ENCODE results near the gene COL20A1. TPM values are rescaled to one million over a fixed set of nuclear protein-coding genes. Genes with fewer than 3 reads are reported as not detected.

COL20A1 gene
- total and polyA plus RNA-seq, 2 donors (not counting 1 experiment from before 2014, with no cell fraction given): not detected

- Histone ChIP-seq H3K79me2 (ENCODE audit: control insufficient read depth, insufficient read depth, low read length) (no peaks in the 10 kb centered on the region), H2AFZ (ENCODE audit: low read length) (no peak overlapping the region), H3K27me3 (ENCODE audit: control insufficient read depth, insufficient read depth, low read length) (no peaks in the 10 kb centered on the region), H4K20me1 (ENCODE audit: control insufficient read depth, extremely low read depth, insufficient read depth, low read length) (no peaks in the 10 kb centered on the region), H3K9me3 (ENCODE audit: control insufficient read depth, insufficient read depth, low read depth, low read length) (no peaks in the 10 kb centered on the region), H3K27ac (ENCODE audit: insufficient read depth, low read length) (no peak overlapping the region), H3K4me1 (ENCODE audit: control insufficient read depth, extremely low read depth, insufficient read depth, low read length) (no peaks in the 10 kb centered on the region), H3K4me3 (replicated peaks in 1 of 4; ENCODE audit: control extremely low read depth in 1 of 4, insufficient read depth in 1 of 4, low read depth in 3 of 4, low read length in 4 of 4) (no peak overlapping the region), H3K4me2 (ENCODE audit: extremely low read depth, insufficient read depth, low read length) (no peak overlapping the region), H3K36me3 (ENCODE audit: control insufficient read depth, insufficient read depth, low read length) (no peaks in the 10 kb centered on the region), H3K9ac (ENCODE audit: insufficient read depth, low read length) (no peak overlapping the region)
- no peak for TF ChIP-seq EZH2 (IDR thresholded peaks at IDR 0.05; ENCODE audit: low read length, missing control alignments)
- TF ChIP-seq CTCF (conservative IDR thresholded peaks at IDR 0.05 in 1 of 2, IDR thresholded peaks at IDR 0.05 in 1 of 2; ENCODE audit: low read depth in 1 of 2, low read length in 2 of 2): no peak
- no peak for DNase-seq (ENCODE audit: low read depth in 2 of 2)
These were observed 57.2 kb downstream of the COL20A1 start for GRCh38 chr20:63350196-63350595.

GRCh38 chr20:63350597-63351325 is 57.8 kb downstream of the COL20A1 start:
- Histone ChIP-seq H3K27ac (ENCODE audit: insufficient read depth, low read length) (no peak overlapping the region), H3K4me3 (replicated peaks in 1 of 4; ENCODE audit: control extremely low read depth in 1 of 4, insufficient read depth in 1 of 4, low read depth in 3 of 4, low read length in 4 of 4) (no peak overlapping the region), H2AFZ (ENCODE audit: low read length) (no peak overlapping the region), H3K36me3 (ENCODE audit: control insufficient read depth, insufficient read depth, low read length) (no peaks in the 10 kb centered on the region), H3K4me1 (ENCODE audit: control insufficient read depth, extremely low read depth, insufficient read depth, low read length) (no peaks in the 10 kb centered on the region), H4K20me1 (ENCODE audit: control insufficient read depth, extremely low read depth, insufficient read depth, low read length) (no peaks in the 10 kb centered on the region), H3K9me3 (ENCODE audit: control insufficient read depth, insufficient read depth, low read depth, low read length) (no peaks in the 10 kb centered on the region), H3K4me2 (ENCODE audit: extremely low read depth, insufficient read depth, low read length) (no peak overlapping the region), H3K79me2 (ENCODE audit: control insufficient read depth, insufficient read depth, low read length) (no peaks in the 10 kb centered on the region), H3K9ac (ENCODE audit: insufficient read depth, low read length) (no peak overlapping the region), H3K27me3 (ENCODE audit: control insufficient read depth, insufficient read depth, low read length) (no peaks in the 10 kb centered on the region)
- DNase-seq (ENCODE audit: low read depth in 2 of 2): no peak
- TF ChIP-seq CTCF (conservative IDR thresholded peaks at IDR 0.05 in 1 of 2, IDR thresholded peaks at IDR 0.05 in 1 of 2; ENCODE audit: low read depth in 1 of 2, low read length in 2 of 2) (no peak), EZH2 (IDR thresholded peaks at IDR 0.05; ENCODE audit: low read length, missing control alignments) (no peak)

DNA sequence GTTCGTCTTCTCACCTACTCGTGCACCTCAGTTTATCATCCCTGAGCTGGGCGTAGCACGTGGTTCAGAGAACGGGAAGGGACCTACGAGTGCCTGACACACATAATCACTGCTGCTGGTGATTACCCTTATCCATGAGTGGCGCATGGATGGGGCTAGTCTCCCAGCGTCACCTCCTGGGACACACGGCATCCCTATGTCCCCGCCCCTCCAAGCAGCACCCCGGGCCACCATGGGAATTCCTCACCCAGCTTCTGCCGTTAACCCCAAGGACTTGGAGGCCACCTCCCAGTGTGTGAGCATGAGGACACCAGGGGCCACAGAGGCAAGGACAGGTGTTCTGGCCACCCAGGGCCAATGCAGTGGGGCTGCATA is 58.3 kb downstream of the COL20A1 start:
- no peaks in the 10 kb centered on the region for H4K20me1 ChIP-seq (ENCODE audit: control insufficient read depth, extremely low read depth, insufficient read depth, low read length)
- H3K9ac ChIP-seq (ENCODE audit: insufficient read depth, low read length): no peak overlapping the region
- no peak overlapping the region for H3K4me3 ChIP-seq (replicated peaks in 1 of 4; ENCODE audit: control extremely low read depth in 1 of 4, insufficient read depth in 1 of 4, low read depth in 3 of 4, low read length in 4 of 4)
- no peak for DNase-seq (ENCODE audit: low read depth in 2 of 2)
- no peaks in the 10 kb centered on the region for H3K9me3 ChIP-seq (ENCODE audit: control insufficient read depth, insufficient read depth, low read depth, low read length)
- no peak overlapping the region for H2AFZ ChIP-seq (ENCODE audit: low read length)
- no peaks in the 10 kb centered on the region for H3K4me1 ChIP-seq (ENCODE audit: control insufficient read depth, extremely low read depth, insufficient read depth, low read length)
- H3K27me3 ChIP-seq (ENCODE audit: control insufficient read depth, insufficient read depth, low read length): no peaks in the 10 kb centered on the region
- no peak for TF ChIP-seq EZH2 (IDR thresholded peaks at IDR 0.05; ENCODE audit: low read length, missing control alignments)
- TF ChIP-seq CTCF (conservative IDR thresholded peaks at IDR 0.05 in 1 of 2, IDR thresholded peaks at IDR 0.05 in 1 of 2; ENCODE audit: low read depth in 1 of 2, low read length in 2 of 2): no peak
- H3K36me3 ChIP-seq (ENCODE audit: control insufficient read depth, insufficient read depth, low read length): no peaks in the 10 kb centered on the region
- H3K27ac ChIP-seq (ENCODE audit: insufficient read depth, low read length): no peak overlapping the region
- no peak overlapping the region for H3K4me2 ChIP-seq (ENCODE audit: extremely low read depth, insufficient read depth, low read length)
- H3K79me2 ChIP-seq (ENCODE audit: control insufficient read depth, insufficient read depth, low read length): no peaks in the 10 kb centered on the region

Measured in fibroblast of lung (primary cell).